Peyer's patch (tissue), 4 donors: Measurements from ENCODE around the gene KCNQ2.

Experiments used
- POLR2A ChIP-seq, 2 donors: fragments of 450-650 bp; IDR thresholded peaks; one replicate each; pipeline ENCODE4 v1.5.1; 2017; ENCODE audit warnings: antibody characterized with exemption in 2 of 2, mild to moderate bottlenecking in 2 of 2, moderate library complexity in 2 of 2
- TF ChIP-seq, protein P1 (sequence below), 6 experiments: fragments of 450-650 bp in 4 of 6; fragments of 200-600 bp in 2 of 6; sonication (generic) in 1 of 6; IDR thresholded peaks; one replicate each; pipeline ENCODE4 v1.5.1; 2017 to 2019; ENCODE audit warnings: antibody characterized with exemption in 6 of 6, mild to moderate bottlenecking in 3 of 6, moderate library complexity in 1 of 6

DNA sequence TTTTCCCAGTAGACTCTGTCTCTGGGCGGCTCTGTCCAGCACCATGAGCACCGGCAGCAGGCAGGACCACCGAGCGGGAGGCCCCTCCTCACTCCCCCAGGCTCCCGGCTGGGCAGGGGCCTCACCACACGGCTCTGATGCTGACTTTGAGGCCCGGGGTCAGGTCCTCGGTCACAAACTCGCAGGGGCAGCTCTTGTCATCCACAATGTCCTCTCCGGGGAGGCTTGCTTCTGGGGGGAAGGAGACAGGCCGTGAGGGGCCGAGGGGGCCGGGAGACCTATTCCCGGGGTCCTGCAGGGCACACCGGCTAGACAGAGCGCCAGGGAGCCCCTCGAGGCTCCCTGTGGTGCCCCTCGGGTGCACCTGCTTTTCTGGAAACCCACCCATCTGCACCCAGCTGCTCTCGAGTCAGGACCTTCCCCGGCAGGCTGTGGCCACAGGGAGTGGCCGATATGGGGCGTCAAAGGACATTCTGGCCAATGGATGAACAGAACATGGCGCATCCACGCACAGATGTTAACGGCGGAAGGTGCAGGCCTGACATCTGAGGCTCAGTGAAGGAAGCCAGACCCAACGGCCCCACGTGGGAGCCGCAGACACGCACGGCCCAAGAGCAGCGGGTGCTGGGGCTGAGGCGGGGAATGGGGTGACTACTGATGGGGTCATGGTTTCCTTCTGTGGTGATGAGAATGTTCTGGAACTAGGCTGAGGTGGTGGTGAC lies 58.3 kb downstream of the KCNQ2 start:
- TF ChIP-seq, protein P1, sequence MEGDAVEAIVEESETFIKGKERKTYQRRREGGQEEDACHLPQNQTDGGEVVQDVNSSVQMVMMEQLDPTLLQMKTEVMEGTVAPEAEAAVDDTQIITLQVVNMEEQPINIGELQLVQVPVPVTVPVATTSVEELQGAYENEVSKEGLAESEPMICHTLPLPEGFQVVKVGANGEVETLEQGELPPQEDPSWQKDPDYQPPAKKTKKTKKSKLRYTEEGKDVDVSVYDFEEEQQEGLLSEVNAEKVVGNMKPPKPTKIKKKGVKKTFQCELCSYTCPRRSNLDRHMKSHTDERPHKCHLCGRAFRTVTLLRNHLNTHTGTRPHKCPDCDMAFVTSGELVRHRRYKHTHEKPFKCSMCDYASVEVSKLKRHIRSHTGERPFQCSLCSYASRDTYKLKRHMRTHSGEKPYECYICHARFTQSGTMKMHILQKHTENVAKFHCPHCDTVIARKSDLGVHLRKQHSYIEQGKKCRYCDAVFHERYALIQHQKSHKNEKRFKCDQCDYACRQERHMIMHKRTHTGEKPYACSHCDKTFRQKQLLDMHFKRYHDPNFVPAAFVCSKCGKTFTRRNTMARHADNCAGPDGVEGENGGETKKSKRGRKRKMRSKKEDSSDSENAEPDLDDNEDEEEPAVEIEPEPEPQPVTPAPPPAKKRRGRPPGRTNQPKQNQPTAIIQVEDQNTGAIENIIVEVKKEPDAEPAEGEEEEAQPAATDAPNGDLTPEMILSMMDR (IDR thresholded peaks at IDR 0.05), result no peak
- TF ChIP-seq POLR2A (IDR thresholded peaks at IDR 0.05), result no peak
